ENCODE results near the gene CPED1.

DNA sequence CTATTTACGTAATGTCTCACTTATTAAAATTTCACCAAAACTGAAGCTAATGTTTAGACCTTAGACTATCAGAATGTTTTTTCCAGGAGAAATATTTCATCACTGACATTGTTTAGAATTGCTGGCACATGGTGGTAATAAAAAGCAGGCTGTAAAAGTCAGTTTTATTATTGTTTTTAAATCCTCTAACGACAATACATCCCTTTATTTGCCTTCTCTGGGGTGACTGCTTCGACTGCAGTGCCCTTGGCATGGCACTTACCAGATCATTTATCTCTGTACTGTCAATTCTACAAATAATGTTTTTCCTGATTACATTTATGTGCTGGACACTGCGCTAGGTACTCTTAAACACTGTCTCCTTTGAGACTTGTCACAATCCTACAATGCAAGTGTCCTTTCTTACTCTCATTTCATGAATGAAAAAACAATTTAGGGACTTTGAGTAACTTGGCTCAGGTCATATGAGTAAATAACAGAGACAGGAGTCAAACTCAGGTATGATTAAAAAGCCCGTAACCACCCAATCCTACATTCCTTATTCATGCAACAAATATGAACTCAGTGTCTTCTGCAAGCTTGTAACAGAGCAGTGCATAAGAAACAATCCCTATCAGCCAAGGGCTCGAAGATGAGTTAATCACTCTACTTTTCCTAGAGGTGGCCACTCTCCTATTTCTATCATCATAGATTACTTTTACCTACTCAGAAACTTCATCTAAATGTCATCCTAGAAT lies 43.5 kb upstream of the CPED1 start:
- TF ChIP-seq, protein P1, sequence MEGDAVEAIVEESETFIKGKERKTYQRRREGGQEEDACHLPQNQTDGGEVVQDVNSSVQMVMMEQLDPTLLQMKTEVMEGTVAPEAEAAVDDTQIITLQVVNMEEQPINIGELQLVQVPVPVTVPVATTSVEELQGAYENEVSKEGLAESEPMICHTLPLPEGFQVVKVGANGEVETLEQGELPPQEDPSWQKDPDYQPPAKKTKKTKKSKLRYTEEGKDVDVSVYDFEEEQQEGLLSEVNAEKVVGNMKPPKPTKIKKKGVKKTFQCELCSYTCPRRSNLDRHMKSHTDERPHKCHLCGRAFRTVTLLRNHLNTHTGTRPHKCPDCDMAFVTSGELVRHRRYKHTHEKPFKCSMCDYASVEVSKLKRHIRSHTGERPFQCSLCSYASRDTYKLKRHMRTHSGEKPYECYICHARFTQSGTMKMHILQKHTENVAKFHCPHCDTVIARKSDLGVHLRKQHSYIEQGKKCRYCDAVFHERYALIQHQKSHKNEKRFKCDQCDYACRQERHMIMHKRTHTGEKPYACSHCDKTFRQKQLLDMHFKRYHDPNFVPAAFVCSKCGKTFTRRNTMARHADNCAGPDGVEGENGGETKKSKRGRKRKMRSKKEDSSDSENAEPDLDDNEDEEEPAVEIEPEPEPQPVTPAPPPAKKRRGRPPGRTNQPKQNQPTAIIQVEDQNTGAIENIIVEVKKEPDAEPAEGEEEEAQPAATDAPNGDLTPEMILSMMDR (conservative IDR thresholded peaks at IDR 0.05; ENCODE audit: low read length), result no peak
- TF ChIP-seq EZH2phosphoT487 (IDR thresholded peaks at IDR 0.05; ENCODE audit: borderline replicate concordance, low read depth, low read length), result no peak

Data from OCI-LY7 (cell line).